Measurements from ENCODE around the gene TRAPPC2L. TPM values are rescaled to one million over a fixed set of nuclear protein-coding genes. Genes with fewer than 3 reads are reported as not detected.

Gene TRAPPC2L
- total RNA-seq, 1 experiment from 2014 or later, result 94.1 TPM

DNA sequence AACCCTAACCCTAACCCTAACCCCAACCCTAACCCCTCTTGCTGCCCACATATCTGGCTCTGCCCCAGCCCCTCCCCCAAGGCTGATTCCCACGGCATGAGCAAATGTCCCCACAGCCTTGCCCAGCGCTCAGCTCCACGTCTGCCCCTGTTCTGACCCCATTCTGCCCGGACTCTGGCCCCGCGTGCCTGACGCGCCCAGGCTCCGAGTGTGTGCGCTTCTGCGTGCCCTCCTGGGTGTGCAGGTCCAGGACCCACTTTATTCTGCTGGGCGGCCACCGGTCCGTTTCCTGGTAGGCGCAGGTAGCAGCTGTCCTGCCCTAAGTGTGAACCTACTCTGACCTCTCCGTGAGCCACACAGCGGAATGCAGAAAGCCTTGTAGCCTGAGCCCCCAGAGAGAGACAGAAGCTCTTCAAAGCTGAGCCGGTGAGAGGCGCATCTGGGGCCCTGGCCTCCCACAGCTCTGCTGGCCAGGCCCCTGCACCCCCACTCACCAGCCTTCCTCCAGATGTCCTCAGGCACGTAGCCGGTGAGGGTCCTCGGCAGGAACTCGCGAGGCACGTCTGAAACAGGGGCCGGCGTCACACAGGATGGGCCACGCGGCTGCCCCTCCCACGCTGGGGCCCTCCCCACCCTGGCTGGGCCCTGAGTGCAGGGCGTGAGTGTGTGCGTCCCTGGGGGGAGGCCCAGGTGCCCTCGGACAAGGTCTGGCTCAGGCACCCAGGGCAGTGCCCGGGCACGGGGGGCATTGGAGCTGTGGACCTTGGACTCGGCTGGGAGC, 23.5 kb downstream of the TRAPPC2L start (continued):
- TF ChIP-seq, protein P1, sequence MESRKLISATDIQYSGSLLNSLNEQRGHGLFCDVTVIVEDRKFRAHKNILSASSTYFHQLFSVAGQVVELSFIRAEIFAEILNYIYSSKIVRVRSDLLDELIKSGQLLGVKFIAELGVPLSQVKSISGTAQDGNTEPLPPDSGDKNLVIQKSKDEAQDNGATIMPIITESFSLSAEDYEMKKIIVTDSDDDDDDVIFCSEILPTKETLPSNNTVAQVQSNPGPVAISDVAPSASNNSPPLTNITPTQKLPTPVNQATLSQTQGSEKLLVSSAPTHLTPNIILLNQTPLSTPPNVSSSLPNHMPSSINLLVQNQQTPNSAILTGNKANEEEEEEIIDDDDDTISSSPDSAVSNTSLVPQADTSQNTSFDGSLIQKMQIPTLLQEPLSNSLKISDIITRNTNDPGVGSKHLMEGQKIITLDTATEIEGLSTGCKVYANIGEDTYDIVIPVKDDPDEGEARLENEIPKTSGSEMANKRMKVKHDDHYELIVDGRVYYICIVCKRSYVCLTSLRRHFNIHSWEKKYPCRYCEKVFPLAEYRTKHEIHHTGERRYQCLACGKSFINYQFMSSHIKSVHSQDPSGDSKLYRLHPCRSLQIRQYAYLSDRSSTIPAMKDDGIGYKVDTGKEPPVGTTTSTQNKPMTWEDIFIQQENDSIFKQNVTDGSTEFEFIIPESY (IDR thresholded peaks at IDR 0.05; ENCODE audit: extremely low read depth, insufficient replicate concordance, low read length), result no peak

DNA sequence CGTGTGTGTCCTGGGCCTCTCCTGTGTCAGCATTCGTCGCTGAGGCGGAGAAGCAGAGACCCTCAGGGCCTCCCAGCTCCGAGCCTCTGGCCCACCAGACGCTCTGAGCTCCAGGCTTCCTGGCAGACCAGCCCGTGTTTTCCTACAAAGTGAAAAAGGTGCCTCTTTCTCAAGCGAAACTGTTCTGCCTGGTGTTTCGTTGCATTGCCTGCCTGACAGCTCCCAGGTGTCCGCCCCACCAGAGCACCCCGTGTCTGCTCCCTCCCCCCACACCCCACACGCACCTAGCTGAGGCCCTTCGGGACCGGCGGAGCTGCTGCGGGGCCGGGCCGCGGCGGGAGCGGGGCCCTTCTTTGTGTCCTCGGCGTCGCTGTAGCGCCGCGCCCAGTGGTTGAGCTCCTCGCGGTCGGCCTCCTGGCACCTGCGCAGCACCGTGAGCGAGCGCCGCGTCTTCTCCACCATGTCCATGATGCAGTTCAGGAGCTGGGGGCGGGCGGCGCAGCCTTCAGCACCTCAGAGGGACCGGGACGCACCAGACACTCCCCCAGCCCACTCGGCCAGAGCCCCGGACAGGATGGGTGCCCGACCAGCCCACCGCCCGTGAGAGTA, 24.2 kb downstream of the TRAPPC2L start:
- H2AFZ ChIP-seq (ENCODE audit: low read depth, low read length, poor library complexity, severe bottlenecking), result no peak overlapping the region
- H3K4me1 ChIP-seq (ENCODE audit: control insufficient read depth in 1 of 2, insufficient read depth in 2 of 2, low read length in 2 of 2), result peaks cover 7 to 11% of the 10 kb centered on the region in 2 experiments; a peak in 3 of 4 replicates
- no peak overlapping the region for H3K27ac ChIP-seq (ENCODE audit: low read depth, low read length)
- ATAC-seq (no peak), DNase-seq (ENCODE audit: low read depth, low spot score) (no peak)
- ChIA-PET RAD21 (ENCODE audit: low non-redundant PET in 1 of 2, low total read pairs in 2 of 2, uncharacterized antibody in 2 of 2, unreplicated experiment in 2 of 2) (no interaction called here), POLR2A (no interaction called here), CTCF (no interaction called here)
- H4K20me1 ChIP-seq (ENCODE audit: insufficient read depth), result no peaks in the 10 kb centered on the region
- H3K9me2 ChIP-seq (ENCODE audit: insufficient read depth), result no peaks in the 10 kb centered on the region
- no peaks in the 10 kb centered on the region for H3K79me2 ChIP-seq (ENCODE audit: insufficient read depth, low read length)
- TF ChIP-seq SIN3A (IDR thresholded peaks at IDR 0.05; ENCODE audit: low read depth), result no peak
- TF ChIP-seq ELF1 (IDR thresholded peaks at IDR 0.05; ENCODE audit: borderline replicate concordance, low read depth), result no peak
- no peak for TF ChIP-seq FOSL1 (IDR thresholded peaks at IDR 0.05; ENCODE audit: low read depth)
- TF ChIP-seq SP1 (IDR thresholded peaks at IDR 0.05; ENCODE audit: low read depth), result no peak
- TF ChIP-seq, protein P2, sequence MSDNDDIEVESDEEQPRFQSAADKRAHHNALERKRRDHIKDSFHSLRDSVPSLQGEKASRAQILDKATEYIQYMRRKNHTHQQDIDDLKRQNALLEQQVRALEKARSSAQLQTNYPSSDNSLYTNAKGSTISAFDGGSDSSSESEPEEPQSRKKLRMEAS (IDR thresholded peaks at IDR 0.05), result no peak
- TF ChIP-seq EZH2phosphoT487 (IDR thresholded peaks at IDR 0.05; ENCODE audit: borderline replicate concordance), result no peak
- no peak for TF ChIP-seq CEBPB (IDR thresholded peaks at IDR 0.05; ENCODE audit: low read depth)
- TF ChIP-seq SRF (IDR thresholded peaks at IDR 0.05; ENCODE audit: low read depth), result no peak
- H3K36me3 ChIP-seq (ENCODE audit: control insufficient read depth in 1 of 2, insufficient read depth in 2 of 2, low read length in 2 of 2), result 0 out of 4 replicates have a peak, but pooled peaks cover 0 to 6% of the 10 kb centered on the region in 2 experiments
- no peaks in the 10 kb centered on the region for H3K9me3 ChIP-seq (ENCODE audit: control insufficient read depth in 1 of 2, insufficient read depth in 1 of 2, low read depth in 1 of 2, low read length in 2 of 2)
- no peaks in the 10 kb centered on the region for H3K27me3 ChIP-seq (ENCODE audit: insufficient read depth, low read length)
- intact Hi-C loops (cut with micrococcal nuclease), result no loop called here
- H3K4me2 ChIP-seq (ENCODE audit: low read length), result no peak overlapping the region
- no peak overlapping the region for H3K4me3 ChIP-seq (replicated peaks in 1 of 2; ENCODE audit: low read depth in 1 of 2, low read length in 2 of 2)
- no peak overlapping the region for H3K9ac ChIP-seq (ENCODE audit: low read length)
- no TSS peak for BruUV-seq (replicated peaks)

All from HCT116 (cell line).